Body of pancreas (tissue), 4 donors: ENCODE results near the gene SNX1. TPM values are rescaled to one million over a fixed set of nuclear protein-coding genes. Genes with fewer than 3 reads are reported as not detected.

Source experiments
- ATAC-seq: fragments of 150-250 bp; one replicate; pipeline ENCODE4 v1.9.1; 2016
- DNase-seq, 4 donors: peaks; one replicate each; pipeline ENCODE4 v3.0.0-alpha.2; 2019
- H3K27ac ChIP-seq, 4 donors: fragments of 200-600 bp; sonication (generic); 1 replicate in 3 of 4; 2 replicates in 1 of 4; pipeline versions ENCODE4 v1.5.1 to v1.6.1; 2016 to 2019; ENCODE audit warnings: mild to moderate bottlenecking in 1 of 4, mixed read lengths in 1 of 4, moderate library complexity in 1 of 4
- H3K27me3 ChIP-seq, 2 donors: fragments of 200-600 bp; sonication (generic); one replicate each; pipeline ENCODE4 v1.6.0; 2016; ENCODE audit warnings: mild to moderate bottlenecking in 1 of 2
- H3K36me3 ChIP-seq, 2 donors: fragments of 200-600 bp; sonication (generic); replicated peaks in 1 of 2; 2 replicates each; pipeline ENCODE4 v1.5.1; 2016; ENCODE audit warnings: low read depth in 2 of 2; ENCODE audit not compliant: insufficient read depth in 1 of 2
- H3K4me1 ChIP-seq: fragments of 200-600 bp; sonication (generic); one replicate; pipeline ENCODE4 v1.6.0; 2016
- H3K4me3 ChIP-seq, 2 donors: fragments of 200-600 bp; sonication (generic); 1 replicate in 1 of 2; 2 replicates in 1 of 2; pipeline ENCODE4 v1.5.1; 2016 to 2019
- H3K9me3 ChIP-seq, 3 donors: fragments of 200-600 bp; sonication (generic); 1 replicate in 2 of 3; 2 replicates in 1 of 3; pipeline ENCODE4 v1.5.1; 2016
- POLR2A ChIP-seq, 3 donors: fragments of 450-650 bp; IDR thresholded peaks; one replicate each; pipeline ENCODE4 v1.6.1; 2016; ENCODE audit warnings: antibody characterized with exemption in 3 of 3, mild to moderate bottlenecking in 2 of 3
- WGBS, 2 donors: methylation state at CpG; one replicate each; pipeline ENCODE4 v1.1.5; 2017; 5-methylcytosine and 5-hydroxymethylcytosine counted together
- intact Hi-C: fragments of 100-400 bp; cut with DNase I; formaldehyde crosslinking; loops from one replicate; pipeline ENCODE4 v1.15.1; 2023
- total RNA-seq, 2 donors: library from RNA; depleted of rRNA; stranded (reverse); fragments of >200 nt; gene quantifications; one replicate each; pipeline ENCODE4 v1.1.0, GENCODE V29; 2016
- TF ChIP-seq, protein P1 (sequence below), 7 experiments: fragments of 450-650 bp in 4 of 7; fragments of 200-600 bp in 3 of 7; sonication (generic) in 3 of 7; IDR thresholded peaks; one replicate each; pipeline ENCODE4 v1.5.1; 2016 to 2019; ENCODE audit warnings: antibody characterized with exemption in 7 of 7

SNX1 gene
- total RNA-seq, 2 donors from 2014 or later = 26.7 to 27.4 TPM

DNA sequence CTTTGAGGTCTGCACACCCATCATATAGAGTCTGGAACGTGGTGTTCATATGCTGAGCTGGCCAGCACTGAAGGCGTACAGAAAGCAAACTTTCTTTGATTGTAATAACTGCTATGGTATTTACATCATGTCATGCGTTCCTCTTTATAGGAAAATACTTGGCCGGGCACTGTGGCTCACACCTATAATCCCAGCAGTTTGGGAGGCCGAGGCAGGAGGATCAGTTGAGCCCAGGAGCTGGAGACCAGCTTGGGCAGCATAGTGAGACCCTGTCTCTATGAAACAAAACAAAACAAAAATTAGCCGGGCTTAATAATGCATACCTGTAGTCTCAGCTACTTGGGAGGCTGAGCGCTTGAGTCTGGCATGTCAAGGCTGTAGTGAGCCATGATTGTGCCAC, 52.4 kb downstream of the SNX1 start:
- 84 to 85% methylated on average over 7 of the region's 7 CpGs for WGBS, 2 donors

DNA sequence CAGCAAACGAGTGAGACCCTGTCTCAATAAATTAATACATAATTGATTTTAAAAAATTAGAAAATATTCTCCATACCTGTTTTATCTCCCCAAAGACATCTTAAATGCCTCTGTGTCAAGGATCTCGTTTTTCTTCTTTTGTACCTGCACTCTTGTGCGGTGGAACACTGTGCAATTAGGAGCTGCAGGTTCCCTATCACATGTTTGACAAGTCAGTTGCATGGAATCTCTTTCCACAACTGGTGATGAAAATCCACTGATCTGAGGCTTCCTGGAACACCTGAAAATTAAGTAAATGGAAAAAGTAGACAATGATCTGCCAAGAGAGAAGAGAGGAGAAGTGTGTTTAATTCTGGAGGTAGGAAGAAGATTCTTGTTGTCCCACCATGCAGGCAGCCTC, 52.8 kb downstream of the SNX1 start:
- no peak for TF ChIP-seq POLR2A (IDR thresholded peaks at IDR 0.05)
- TF ChIP-seq, protein P1, sequence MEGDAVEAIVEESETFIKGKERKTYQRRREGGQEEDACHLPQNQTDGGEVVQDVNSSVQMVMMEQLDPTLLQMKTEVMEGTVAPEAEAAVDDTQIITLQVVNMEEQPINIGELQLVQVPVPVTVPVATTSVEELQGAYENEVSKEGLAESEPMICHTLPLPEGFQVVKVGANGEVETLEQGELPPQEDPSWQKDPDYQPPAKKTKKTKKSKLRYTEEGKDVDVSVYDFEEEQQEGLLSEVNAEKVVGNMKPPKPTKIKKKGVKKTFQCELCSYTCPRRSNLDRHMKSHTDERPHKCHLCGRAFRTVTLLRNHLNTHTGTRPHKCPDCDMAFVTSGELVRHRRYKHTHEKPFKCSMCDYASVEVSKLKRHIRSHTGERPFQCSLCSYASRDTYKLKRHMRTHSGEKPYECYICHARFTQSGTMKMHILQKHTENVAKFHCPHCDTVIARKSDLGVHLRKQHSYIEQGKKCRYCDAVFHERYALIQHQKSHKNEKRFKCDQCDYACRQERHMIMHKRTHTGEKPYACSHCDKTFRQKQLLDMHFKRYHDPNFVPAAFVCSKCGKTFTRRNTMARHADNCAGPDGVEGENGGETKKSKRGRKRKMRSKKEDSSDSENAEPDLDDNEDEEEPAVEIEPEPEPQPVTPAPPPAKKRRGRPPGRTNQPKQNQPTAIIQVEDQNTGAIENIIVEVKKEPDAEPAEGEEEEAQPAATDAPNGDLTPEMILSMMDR (IDR thresholded peaks at IDR 0.05) = no peak
- ATAC-seq (no peak), DNase-seq (no peak)
- H3K27ac ChIP-seq = no peak overlapping the region
- H3K9me3 ChIP-seq = no peaks in the 10 kb centered on the region
- H3K4me1 ChIP-seq = peaks cover 28% of the 10 kb centered on the region
- H3K36me3 ChIP-seq = no peaks in the 10 kb centered on the region
- H3K27me3 ChIP-seq = no peaks in the 10 kb centered on the region
- intact Hi-C loops = no loop called here
- WGBS, 2 donors = 64 to 69% methylated on average over 3 of the region's 3 CpGs
- H3K4me3 ChIP-seq = no peak overlapping the region

More for the DNA sequence above, 52.4 kb downstream of the SNX1 start:
- intact Hi-C loops = no loop called here
- Histone ChIP-seq H3K9me3 (no peaks in the 10 kb centered on the region), H3K4me3 (no peak overlapping the region), H3K27me3 (no peaks in the 10 kb centered on the region), H3K27ac (no peak overlapping the region), H3K4me1 (peaks cover 25% of the 10 kb centered on the region), H3K36me3 (no peaks in the 10 kb centered on the region)
- DNase-seq (no peak), ATAC-seq (no peak)
- TF ChIP-seq, protein P1 (IDR thresholded peaks at IDR 0.05) = no peak
- no peak for TF ChIP-seq POLR2A (IDR thresholded peaks at IDR 0.05)

GRCh38 chr15:64149424-64149823, 53.6 kb downstream of the SNX1 start:
- H3K27me3 ChIP-seq = no peaks in the 10 kb centered on the region
- no peak overlapping the region for H3K4me3 ChIP-seq
- intact Hi-C loops = no loop called here
- H3K27ac ChIP-seq = no peak overlapping the region
- ATAC-seq (no peak), DNase-seq (no peak)
- no peak for TF ChIP-seq POLR2A (IDR thresholded peaks at IDR 0.05)
- TF ChIP-seq, protein P1 (IDR thresholded peaks at IDR 0.05) = peak in 1 of 7 experiments; percentile 5
- no peaks in the 10 kb centered on the region for H3K9me3 ChIP-seq
- peaks cover 34% of the 10 kb centered on the region for H3K4me1 ChIP-seq
- H3K36me3 ChIP-seq = no peaks in the 10 kb centered on the region

GRCh38 chr15:64149893-64150578, 54.3 kb downstream of the SNX1 start:
- Histone ChIP-seq H3K9me3 (no peaks in the 10 kb centered on the region), H3K27me3 (no peaks in the 10 kb centered on the region), H3K27ac (no peak overlapping the region), H3K4me3 (no peak overlapping the region), H3K36me3 (peaks cover under 1% of the 10 kb centered on the region in 2 donors), H3K4me1 (peaks cover 34% of the 10 kb centered on the region)
- ATAC-seq (no peak), DNase-seq (no peak)
- WGBS, 2 donors = 70 to 73% methylated on average over 8 to 9 of the region's 9 CpGs
- intact Hi-C loops = loop anchor here (10.0 kb wide), 1 partner anchor 55 kb away; the partner anchor contains the start of genes CIAO2A and SNX1
- TF ChIP-seq POLR2A (IDR thresholded peaks at IDR 0.05) = no peak
- TF ChIP-seq, protein P1 (IDR thresholded peaks at IDR 0.05) = no peak
